ENCODE results near the gene CYB561D2. TPM values are rescaled to one million over a fixed set of nuclear protein-coding genes. Genes with fewer than 3 reads are reported as not detected.
A peak's percentile ranks its signal among the peaks of the same experiment; 100 is the strongest.

Gene CYB561D2
- total RNA-seq, 1 donor from 2014 or later: 38.5 TPM

DNA sequence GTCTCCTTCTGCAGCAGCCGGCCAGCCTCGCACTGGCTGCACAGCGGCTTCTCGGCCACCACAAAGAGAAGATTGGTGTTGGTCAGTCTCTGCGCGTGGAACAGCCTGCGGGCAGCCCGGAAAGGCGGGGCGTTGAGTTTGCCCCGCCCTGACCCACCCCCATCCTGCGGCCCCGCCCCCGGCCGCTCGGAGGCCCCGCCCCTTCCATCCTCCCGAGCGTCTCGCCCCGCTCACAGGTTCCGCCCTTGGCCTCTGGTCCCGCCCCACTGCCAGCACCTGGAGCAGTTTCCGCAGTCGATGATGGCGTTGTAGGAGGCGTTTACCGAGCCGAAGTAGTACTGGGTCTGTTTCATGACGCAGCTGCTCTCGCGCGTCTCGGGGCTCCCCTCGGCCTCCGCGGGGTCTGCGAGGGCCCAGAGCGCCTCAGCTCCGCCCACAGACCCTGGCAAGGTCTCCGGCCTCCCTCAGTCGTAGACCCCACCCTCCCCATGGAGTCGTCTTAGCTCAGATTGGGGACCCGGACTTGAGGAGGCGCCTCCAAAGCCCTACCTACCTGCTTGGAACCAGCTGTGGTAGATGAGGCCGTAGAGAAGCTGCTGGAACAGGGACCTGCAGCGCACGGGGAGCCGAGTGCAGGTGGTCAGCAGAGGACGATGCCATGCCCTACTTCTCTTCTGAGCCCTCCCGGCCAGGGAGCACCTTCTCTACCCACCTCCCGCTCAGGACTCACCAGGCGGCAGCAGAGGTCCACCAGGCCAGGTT is 14.6 kb downstream of the CYB561D2 start:
- H3K4me3 ChIP-seq (ENCODE audit: low read depth, low read length): peak overlapping the region; percentile 58
- no peak for DNase-seq (ENCODE audit: low read depth)
- TF ChIP-seq, protein P1, sequence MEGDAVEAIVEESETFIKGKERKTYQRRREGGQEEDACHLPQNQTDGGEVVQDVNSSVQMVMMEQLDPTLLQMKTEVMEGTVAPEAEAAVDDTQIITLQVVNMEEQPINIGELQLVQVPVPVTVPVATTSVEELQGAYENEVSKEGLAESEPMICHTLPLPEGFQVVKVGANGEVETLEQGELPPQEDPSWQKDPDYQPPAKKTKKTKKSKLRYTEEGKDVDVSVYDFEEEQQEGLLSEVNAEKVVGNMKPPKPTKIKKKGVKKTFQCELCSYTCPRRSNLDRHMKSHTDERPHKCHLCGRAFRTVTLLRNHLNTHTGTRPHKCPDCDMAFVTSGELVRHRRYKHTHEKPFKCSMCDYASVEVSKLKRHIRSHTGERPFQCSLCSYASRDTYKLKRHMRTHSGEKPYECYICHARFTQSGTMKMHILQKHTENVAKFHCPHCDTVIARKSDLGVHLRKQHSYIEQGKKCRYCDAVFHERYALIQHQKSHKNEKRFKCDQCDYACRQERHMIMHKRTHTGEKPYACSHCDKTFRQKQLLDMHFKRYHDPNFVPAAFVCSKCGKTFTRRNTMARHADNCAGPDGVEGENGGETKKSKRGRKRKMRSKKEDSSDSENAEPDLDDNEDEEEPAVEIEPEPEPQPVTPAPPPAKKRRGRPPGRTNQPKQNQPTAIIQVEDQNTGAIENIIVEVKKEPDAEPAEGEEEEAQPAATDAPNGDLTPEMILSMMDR (conservative IDR thresholded peaks at IDR 0.05; ENCODE audit: low read depth, low read length): no peak

DNA sequence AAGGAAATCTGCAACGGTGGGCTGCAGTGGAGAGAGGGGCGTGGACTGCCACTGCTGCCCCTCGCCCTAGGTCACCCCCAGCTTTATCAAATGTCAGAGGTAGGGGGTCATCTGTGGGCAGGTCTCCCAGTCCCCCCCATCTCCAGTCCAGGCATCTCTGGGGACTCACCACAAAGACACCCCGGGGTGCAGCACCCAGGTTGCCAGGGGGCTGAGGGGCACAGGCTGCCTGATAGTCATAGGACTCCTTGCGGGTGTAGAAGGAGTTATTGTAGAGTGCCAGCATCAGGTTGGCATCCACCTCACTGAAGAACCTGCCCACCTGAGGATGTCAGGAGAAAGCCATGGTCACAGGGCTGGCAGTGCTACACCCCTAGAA is 15.2 kb downstream of the CYB561D2 start:
- TF ChIP-seq, protein P1 (conservative IDR thresholded peaks at IDR 0.05; ENCODE audit: low read depth, low read length): no peak
- DNase-seq (ENCODE audit: low read depth): no peak
- peak overlapping the region; percentile 58 for H3K4me3 ChIP-seq (ENCODE audit: low read depth, low read length)

DNA sequence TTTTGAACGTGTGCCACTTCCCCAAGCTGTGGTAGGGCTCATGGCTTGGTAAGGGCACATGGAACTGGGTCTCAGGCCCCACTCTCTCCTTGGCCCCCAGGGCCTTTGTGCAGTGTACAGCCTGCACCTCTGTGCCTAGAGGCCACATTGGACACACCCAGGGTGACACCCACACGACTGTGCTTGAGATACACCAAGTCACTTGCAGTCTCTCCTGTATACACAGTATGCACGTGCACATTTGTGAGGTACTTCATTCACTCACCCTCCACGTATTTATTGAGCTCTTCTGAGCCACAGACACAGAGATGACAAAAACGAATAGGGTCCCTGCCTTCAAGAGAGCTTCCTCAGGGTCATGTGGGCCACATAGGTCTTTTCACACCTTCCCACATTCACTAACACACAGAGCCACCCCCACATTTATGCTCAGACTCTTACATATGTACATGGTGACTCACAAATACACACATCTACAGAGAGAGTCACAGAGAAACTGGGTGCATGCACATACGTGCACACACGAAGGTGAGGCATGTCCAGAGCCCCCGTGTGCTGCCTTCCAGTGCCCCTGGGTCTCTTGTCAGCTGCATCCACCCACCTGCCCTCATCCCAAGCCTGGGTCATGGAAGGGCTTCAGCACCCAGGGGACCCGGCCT is 18.5 kb downstream of the CYB561D2 start:
- DNase-seq (ENCODE audit: low read depth): no peak
- TF ChIP-seq, protein P1 (conservative IDR thresholded peaks at IDR 0.05; ENCODE audit: low read depth, low read length): no peak
- H3K4me3 ChIP-seq (ENCODE audit: low read depth, low read length): no peak overlapping the region

DNA sequence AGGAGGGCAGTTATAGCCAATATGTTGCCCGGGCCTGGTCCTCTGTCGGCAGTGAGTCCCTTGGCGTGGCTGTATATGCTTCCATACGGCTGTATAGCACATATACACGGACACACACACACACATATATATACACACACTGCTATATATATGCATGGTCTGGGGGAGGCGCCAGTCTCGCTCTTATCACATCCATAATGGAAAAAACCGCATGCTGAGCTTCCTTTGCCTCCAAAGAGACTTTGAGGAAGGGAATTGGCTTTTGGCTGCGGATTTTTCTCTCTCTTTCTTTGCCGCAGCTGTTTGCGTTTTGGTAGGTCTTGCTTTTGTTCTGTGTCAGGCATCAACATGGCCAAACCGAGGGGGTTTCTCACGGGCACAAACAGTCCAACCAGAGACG is 19.9 kb downstream of the CYB561D2 start:
- H3K4me3 ChIP-seq (ENCODE audit: low read depth, low read length): no peak overlapping the region
- TF ChIP-seq, protein P1 (conservative IDR thresholded peaks at IDR 0.05; ENCODE audit: low read depth, low read length): no peak
- no peak for DNase-seq (ENCODE audit: low read depth)

DNA sequence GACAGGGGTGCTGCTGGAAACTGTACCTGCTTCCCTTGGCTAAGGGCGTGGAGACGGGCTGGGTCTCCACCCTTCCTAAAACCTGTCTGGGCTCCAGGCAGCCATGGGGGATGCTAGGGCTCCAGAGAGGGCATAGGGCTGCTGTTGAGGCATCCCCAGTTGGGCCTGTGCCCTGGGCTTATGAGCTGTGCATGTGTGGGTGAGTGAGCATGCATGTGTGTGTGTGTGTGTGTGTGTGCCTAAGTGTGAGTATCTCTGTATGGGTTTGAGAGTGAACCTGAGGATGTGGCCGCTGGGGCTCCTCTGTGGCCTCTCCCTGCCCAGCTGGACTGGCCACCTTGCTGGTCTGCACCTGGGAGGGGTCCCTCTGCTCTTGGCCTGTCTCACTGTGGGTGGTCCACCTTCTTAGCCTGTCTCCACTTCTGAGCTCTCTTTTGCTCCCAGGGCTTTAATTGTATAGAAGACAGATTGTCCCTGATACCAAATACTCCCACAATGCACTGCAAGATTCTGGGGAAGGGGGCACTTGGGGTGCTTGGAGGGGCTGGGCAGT is 20.5 kb downstream of the CYB561D2 start:
- TF ChIP-seq, protein P1 (conservative IDR thresholded peaks at IDR 0.05; ENCODE audit: low read depth, low read length): no peak
- no peak for DNase-seq (ENCODE audit: low read depth)
- H3K4me3 ChIP-seq (ENCODE audit: low read depth, low read length): no peak overlapping the region

DNA sequence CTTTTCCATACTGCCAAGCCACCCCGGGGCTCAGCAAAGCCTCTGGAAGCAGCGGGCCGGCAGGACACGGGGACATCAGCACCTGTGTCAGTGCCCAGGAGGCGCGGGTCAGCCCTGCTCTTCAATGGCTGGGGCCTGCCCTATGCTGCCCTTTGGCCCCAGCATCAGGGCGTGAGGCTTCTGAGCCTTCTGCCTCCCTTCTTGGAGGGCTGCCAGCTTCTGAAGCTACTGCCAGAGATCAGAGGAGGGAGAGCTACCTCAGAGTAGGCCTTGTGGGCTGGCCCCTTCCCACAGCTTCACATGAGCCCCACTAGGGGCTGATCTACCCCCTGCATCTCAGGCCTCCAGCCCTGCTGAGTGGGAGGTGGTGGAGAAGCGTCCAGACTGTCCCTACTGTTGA is 21.7 kb downstream of the CYB561D2 start:
- TF ChIP-seq, protein P1 (conservative IDR thresholded peaks at IDR 0.05; ENCODE audit: low read depth, low read length): no peak
- H3K4me3 ChIP-seq (ENCODE audit: low read depth, low read length): no peak overlapping the region
- no peak for DNase-seq (ENCODE audit: low read depth)

All from epithelial cell of proximal tubule (primary cell).